GOT3 (cell line): ENCODE results near the gene DCD.
"Not testable (repeated sequence)": the region's sequence is repeated elsewhere in the genome, so short reads cannot be mapped to it uniquely, and the experiment has no call there.

ENCODE experiments used
- DNase-seq: peaks from one replicate; lab custom pipeline; 2025; ENCODE audit warnings: mixed read lengths; lab: John Stamatoyannopoulos, UW

DCD gene, protein sequence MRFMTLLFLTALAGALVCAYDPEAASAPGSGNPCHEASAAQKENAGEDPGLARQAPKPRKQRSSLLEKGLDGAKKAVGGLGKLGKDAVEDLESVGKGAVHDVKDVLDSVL

DNA sequence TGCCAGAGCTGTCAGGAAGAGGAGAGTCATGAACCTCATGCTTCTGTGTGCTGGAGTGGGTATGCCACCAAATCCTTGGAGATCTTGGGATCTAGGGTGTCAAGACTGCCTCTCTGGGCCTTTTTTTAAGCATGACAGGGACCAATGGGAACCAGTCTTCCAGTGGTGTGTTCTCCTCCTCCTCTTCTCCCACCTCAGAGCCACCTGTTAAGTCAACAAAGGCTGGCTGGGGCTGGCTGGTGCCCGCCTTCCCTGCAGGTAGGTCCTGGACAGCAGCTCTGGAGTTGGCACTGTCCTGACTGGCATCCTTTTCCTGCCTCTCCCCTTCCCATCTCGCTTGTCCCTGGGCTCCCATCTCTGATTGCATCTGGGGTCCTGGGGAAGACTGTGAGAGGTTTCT is at the start of gene DCD:
Gene DCD (minus strand): TSS at position 101 of the 400 bp plus-strand sequence. CDS start 62 bp downstream, at position 39.
- no peak for DNase-seq

- DNase-seq = no peak
Observed at GRCh38 chr12:54697851-54698250, 49.7 kb upstream of the DCD start.

GRCh38 chr12:54692353-54692752 is 44.2 kb upstream of the DCD start:
- DNase-seq = no peak

DNA sequence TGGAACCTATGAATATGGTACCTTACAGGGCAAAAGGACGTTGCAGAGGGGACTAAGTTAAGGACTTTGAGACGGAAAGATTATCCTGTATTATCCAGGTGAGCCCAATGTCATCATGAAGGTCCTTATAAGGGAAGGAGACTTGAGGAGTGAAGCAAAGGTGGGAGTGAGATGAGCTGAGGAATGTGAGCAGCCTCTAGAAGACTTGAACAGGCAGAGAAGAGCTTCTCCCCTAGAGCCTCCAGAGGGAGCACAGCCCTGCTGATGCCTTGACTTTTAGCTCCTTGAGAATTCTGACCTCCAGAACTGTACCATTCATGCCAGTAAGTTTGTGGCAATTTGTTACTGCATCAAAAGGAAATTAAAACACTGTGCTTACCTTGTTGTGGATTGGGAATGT is 41.8 kb upstream of the DCD start:
- no peak for DNase-seq

GRCh38 chr12:54689034-54689372 is 40.8 kb upstream of the DCD start:
- no peak for DNase-seq

GRCh38 chr12:54688309-54689033 is 40.3 kb upstream of the DCD start:
- DNase-seq = no peak

GRCh38 chr12:54684636-54685630 is 36.8 kb upstream of the DCD start:
- DNase-seq = no peak

- no peak for DNase-seq
Observed at GRCh38 chr12:54683398-54683797, 35.2 kb upstream of the DCD start.

DNA sequence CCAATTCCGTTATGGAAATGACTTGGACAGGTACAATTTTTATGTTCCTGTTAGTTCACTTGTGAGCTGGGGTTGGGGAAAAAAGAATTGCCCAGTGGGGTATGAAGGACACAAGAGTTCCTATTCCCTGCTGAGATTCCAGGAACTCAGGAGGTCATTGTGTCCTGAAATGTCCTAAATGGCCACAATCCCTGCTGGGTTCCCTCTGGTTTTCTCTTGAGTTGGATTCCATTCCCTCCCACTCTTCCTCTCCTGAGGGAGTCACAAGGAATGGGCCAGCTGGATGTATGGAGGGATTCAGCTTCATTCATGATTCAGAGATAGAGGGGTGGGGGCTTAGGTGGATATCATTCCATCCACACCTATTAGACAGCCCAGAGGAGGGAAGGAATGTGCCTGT is 34.5 kb upstream of the DCD start:
- DNase-seq = no peak

- DNase-seq = no peak
Observed at GRCh38 chr12:54680374-54680773, 32.2 kb upstream of the DCD start.

DNA sequence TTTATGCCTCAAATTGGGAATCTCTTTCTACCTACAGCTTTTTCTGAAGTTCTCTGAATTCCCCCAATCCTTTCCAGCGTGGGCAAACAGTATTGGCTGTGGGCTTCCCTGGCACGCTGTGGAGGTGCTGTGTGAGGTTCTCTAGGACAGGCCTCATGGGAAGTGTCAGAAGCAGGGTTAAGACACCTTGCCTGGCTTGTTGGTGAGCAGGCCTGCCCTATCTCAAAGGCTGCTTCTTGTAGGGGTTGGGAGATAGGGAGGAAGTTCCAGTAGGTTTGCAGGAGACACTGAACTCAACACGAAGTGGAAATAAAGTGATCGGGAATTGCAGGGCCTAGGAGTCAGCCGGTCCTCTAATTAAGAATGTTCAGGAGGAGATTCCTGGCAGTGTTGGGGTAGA is 30.0 kb upstream of the DCD start:
- DNase-seq = no peak

DNA sequence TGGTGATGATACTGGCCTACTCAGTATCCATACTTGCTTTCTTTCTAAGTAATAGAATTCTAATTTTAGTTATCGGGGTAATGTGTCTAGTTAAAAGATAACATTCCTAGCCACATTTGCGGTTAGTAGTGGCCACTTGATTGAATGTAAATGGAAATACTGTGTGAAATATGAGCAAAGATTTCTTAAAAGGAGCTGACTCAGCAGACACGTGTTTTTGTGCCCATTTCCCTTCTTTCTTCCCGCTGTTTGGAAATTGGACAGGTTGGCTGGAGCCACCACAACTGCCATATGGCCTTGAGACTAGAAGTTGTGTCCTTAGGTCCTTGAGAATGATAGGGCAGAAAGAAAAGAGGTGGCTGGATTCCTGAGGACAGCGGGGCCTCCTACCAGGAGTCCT is 19.8 kb upstream of the DCD start:
- DNase-seq = no peak

DNA sequence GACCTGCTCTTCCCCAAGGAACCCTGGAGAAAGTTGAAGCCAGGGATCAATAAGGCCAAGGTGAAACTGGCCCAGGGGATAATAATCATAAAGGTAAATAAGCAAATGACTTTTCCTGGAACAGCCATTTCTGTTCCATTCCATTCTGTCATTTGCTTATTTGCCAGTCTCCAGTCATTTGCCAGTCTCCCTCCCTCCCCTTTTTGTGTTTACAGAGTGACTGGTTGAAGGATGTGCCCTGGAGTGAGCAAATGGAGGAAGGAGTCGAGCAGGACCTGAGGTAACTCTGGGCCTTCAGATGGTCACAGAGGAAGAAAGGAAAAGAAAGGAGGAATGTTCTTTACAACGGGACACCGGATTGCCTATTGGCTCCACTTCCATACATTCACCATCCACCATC is 17.8 kb upstream of the DCD start:
- no peak for DNase-seq

DNA sequence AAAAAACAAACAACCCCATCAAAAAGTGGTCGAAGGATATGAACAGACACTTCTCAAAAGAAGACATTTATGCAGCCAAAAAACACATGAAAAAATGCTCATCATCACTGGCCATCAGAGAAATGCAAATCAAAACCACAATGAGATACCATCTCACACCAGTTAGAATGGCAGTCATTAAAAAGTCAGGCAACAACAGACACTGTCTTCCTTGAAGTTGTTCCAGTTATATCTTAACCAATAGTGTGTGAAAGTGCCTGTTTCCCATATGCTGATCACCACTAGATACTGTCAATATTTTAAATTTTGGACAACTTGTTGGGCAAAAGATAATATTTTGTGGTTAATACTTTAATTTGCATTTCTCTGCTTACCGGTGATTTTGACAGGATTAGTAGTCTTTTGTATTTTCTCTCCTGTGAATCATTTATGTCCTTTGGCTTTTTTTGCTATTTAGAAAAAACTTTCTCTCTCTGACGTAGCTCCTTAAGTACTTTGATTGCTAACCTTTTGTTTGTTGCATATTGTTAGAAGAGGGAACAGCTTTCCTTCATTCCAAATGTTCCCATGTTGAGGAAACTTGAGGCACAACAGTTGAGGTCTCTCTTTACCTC is 17.0 kb upstream of the DCD start:
- not testable (repeated sequence) for DNase-seq

DNA sequence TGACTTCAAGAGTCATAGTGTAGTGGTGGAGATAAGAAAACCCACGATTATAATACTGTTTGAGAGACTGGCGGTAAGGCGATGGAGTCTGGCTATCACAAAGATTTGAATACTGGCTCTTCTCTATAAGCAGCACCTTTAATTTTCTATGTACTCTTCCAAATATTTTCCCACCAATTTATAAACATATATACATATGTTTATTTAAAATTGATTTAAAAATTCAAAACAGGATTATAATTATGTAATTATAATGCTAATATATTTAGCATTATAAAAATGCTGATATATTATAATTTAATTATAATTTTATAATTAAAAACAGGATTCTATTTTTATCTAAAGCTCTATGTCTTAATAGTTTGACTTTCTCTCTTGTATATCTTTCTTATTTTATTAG is 15.4 kb upstream of the DCD start:
- DNase-seq = no peak

GRCh38 chr12:54662026-54662425 is 13.9 kb upstream of the DCD start:
- DNase-seq = no peak

- DNase-seq = no peak
Observed at GRCh38 chr12:54661048-54661447, 12.9 kb upstream of the DCD start.

GRCh38 chr12:54660320-54660962 is 12.3 kb upstream of the DCD start:
- DNase-seq = no peak

DNA sequence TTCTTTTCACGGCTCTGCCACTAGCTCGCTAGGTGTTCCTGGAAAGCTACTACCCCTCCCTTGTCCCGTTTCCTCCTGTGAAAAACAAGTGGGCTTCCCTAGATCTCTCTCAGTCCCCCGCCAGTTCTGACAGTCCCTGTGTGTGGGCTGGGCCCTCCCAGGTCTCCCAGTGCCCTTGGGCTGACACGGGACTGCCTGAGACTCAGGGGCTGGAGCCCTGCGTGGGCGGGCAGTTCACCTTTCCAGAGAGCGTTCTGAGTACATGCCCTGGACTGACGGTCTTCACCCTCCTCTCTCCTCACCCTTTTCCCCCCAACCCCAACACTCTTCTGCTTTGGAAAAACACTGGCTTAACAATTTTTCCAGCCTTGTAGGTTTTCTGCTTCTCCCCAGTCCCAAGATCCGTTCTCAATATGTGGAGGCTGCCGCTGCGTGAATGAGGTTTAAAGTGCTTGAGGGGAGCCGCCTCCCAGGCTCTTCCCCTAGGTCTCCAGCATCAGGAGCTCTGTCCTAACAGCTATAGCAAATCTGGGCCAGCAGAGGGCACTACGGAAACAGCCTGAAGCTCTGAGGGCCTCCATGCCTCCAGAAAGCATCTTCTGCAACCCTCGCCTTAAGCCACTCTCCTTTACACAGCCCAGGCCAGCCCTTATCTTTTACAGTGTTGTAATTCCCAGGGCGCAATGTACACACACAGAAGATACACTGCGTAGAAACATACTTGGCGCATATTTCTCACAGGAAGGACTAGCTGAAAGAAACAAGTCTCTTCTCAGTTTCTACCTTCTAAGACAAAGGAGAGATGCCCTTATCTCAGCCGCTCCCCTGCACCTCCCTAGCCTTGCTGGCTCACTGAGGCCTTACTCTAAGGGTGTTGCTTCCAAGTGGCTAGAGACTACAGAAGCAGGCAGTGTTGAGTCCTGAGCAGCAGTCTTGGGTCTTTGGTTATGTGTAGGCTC is 10.4 kb upstream of the DCD start:
- no peak for DNase-seq

DNA sequence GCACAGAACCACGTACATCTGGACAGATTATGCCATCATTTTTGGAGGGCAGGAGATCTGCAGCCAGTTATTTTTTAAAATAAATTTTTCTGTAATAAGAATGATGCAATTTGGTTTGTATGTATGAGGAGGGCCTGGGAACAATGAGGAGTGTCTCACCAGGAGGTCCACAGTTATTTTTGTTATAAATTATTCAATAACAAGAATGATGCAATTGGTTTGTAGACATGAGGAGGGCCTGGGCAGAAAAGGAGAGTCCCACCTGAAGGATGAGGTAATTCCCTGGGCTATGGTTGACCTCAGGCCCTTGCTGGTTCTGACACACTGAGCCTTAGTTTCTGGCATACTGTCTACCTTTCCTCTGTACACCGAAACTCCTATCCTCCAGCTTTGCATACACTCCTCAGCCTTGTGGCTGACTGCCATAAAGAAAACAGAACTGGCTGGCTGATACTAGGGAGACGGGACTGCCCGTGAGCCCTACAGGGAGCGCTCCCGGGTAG is 9.0 kb upstream of the DCD start:
- no peak for DNase-seq

DNA sequence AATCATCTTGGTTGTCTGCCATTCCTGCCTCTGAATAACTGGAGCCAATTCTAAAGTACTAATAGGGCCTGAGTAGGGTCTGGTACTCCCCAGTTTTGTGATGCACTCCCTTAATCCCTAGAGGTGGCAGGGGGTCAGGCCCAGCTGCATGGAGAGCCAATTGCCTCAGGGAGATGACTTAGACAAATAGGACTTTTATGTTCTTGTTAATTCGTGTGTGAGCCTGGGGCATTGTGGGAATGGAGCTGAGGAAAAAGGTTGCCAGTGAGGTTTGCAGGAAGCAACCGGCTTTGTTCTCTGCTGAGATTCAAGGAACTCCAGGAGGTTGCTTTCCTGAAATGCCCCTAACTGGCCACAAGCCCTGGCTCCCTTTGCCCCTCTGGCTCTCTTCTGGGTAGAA is 6.8 kb upstream of the DCD start:
- no peak for DNase-seq
